OCI-LY7 (cell line): ENCODE data around the gene ITPA.

Experiments used
- EZH2phosphoT487 ChIP-seq: fragments of 200-600 bp; sonication (generic); IDR thresholded peaks from 2 replicates; pipeline ENCODE4 v1.6.1; 2018; ENCODE audit warnings: low read depth, borderline replicate concordance, mild to moderate bottlenecking, mixed run types, antibody characterized with exemption, low read length, moderate library complexity, mixed read lengths
- TF ChIP-seq, protein P1 (sequence below): fragments of 200-600 bp; sonication (generic); conservative IDR thresholded peaks from 2 replicates; pipeline ENCODE4 v1.5.1; 2014; ENCODE audit warnings: mild to moderate bottlenecking, antibody characterized with exemption, low read length, moderate library complexity, mixed read lengths

GRCh38 chr20:3231116-3231515 is 21.8 kb downstream of the ITPA start:
- TF ChIP-seq, protein P1, sequence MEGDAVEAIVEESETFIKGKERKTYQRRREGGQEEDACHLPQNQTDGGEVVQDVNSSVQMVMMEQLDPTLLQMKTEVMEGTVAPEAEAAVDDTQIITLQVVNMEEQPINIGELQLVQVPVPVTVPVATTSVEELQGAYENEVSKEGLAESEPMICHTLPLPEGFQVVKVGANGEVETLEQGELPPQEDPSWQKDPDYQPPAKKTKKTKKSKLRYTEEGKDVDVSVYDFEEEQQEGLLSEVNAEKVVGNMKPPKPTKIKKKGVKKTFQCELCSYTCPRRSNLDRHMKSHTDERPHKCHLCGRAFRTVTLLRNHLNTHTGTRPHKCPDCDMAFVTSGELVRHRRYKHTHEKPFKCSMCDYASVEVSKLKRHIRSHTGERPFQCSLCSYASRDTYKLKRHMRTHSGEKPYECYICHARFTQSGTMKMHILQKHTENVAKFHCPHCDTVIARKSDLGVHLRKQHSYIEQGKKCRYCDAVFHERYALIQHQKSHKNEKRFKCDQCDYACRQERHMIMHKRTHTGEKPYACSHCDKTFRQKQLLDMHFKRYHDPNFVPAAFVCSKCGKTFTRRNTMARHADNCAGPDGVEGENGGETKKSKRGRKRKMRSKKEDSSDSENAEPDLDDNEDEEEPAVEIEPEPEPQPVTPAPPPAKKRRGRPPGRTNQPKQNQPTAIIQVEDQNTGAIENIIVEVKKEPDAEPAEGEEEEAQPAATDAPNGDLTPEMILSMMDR: no peak
- TF ChIP-seq EZH2phosphoT487: no peak
